HEK293T (cell line): ENCODE results near the gene DENND1C.

Experiments used
- ELF4 ChIP-seq: fragments of 450-650 bp; IDR thresholded peaks from 2 replicates; pipeline ENCODE4 v1.6.1; 2017; ENCODE audit warnings: antibody characterized with exemption
- FOXK2 ChIP-seq: fragments of 450-650 bp; IDR thresholded peaks from 2 replicates; pipeline ENCODE4 v1.6.1; 2016; ENCODE audit warnings: mild to moderate bottlenecking
- FOXM1 ChIP-seq: fragments of 450-650 bp; IDR thresholded peaks from 2 replicates; pipeline ENCODE4 v1.6.1; 2017; ENCODE audit warnings: mild to moderate bottlenecking, borderline replicate concordance
- HDGF ChIP-seq: fragments of 450-650 bp; IDR thresholded peaks from 2 replicates; pipeline ENCODE4 v1.6.1; 2017; ENCODE audit warnings: antibody characterized with exemption, borderline replicate concordance
- PKNOX1 ChIP-seq: fragments of 450-650 bp; IDR thresholded peaks from 2 replicates; pipeline ENCODE4 v1.6.1; 2016
- SUZ12 ChIP-seq: fragments of 450-650 bp; IDR thresholded peaks from 2 replicates; pipeline ENCODE4 v1.6.1; 2016; ENCODE audit warnings: mild to moderate bottlenecking

GRCh38 chr19:6478815-6479214 lies 2.8 kb downstream of the DENND1C start:
- no peak for TF ChIP-seq HDGF
- no peak for TF ChIP-seq FOXK2
- no peak for TF ChIP-seq FOXM1
- TF ChIP-seq SUZ12: no peak
- TF ChIP-seq ELF4: no peak
- no peak for TF ChIP-seq PKNOX1
